GM12875 (cell line): ENCODE results near the gene RERGL.
"Not testable (repeated sequence)": the region's sequence is repeated elsewhere in the genome, so short reads cannot be mapped to it uniquely, and the experiment has no call there.

Experiments used
- H3K4me3 ChIP-seq: one replicate; pipeline ENCODE4 v1.5.1; 2011; ENCODE audit warnings: low read depth, low read length, control low read depth
- CTCF ChIP-seq: IDR thresholded peaks from 2 replicates; pipeline ENCODE4 v1.5.1; 2011; ENCODE audit warnings: low read depth, mild to moderate bottlenecking, control low read depth, inconsistent platforms, low read length, moderate library complexity, borderline replicate concordance; ENCODE audit not compliant: insufficient read depth

RERGL gene

DNA sequence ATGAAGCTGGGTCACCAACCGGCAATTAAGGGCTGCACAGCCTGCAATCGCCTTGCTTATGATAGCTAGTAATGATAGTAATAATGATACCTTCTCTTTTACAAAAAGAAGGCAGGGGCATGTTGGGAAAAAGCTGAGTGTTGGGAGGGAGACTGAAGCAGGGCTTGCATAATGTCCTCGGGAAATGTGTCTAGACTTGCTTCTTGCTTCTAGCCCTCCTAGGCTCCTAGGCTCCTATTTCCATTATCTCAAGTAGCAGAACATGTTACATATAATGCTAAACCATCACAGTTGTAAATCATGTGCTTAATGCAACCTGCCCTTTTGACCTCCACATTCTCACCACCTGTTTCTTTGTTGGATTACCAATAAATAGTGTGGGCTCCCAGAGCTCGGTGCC lies 18.7 kb downstream of the RERGL start:
- no peak for TF ChIP-seq CTCF

DNA sequence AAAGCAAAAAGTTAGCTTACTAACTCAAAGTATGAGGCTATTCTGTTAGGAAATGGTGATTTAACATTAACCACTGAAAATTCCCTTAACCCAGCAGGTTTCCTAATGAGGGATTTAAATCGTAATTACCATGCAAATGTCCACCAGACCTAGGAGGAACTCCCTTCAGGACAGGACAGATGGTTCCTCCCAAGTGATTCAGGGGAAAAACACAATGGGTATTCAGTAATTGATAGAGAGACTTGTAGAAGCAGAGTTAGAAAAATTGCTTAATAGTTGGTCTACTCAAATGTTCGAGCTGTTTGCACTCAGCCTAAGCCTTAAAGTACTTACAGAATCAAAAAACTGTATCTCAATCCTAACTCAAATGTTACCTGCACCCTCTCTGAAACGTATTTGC lies 21.6 kb downstream of the RERGL start:
- no peak for TF ChIP-seq CTCF
- no peak overlapping the region for H3K4me3 ChIP-seq

More for the DNA sequence above, 18.7 kb downstream of the RERGL start:
- H3K4me3 ChIP-seq = no peak overlapping the region

DNA sequence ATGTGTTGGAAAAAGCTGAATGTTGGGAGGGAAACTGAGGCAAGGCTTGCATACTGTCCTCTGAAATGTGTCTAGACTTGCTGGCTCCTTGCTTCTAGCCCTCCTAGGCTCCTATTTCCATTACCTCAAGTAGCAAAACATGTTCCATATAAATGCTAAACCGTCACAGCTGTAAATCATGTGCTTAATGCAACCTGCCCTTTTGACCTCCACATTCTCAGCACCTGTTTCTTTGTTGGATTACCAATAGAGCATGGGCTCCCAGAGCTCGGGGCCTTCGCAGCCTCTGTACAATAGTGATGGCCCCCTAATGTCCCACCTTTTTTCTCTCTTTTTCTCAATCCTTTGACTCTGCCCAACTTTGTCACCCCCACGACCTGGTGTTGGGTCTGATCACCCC lies 23.3 kb downstream of the RERGL start:
- TF ChIP-seq CTCF = no peak

DNA sequence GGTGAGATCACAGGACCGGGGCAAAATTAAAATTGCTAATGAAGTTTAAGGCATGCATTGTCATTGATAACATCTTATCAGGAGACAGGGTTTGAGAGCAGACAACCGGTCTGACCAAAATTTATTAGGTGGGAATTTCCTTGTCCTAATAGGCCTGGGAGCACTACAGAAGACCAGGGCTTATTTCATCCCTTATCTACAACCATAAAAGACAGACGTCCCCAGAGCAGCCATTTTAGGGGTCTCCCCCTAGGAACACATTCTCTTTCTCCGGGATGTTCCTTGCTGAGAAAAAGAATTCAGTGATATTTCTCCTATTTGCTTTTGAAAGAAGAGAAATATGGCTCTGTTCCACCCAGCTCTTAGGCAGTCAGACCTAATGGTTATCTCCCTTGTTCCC lies 27.1 kb downstream of the RERGL start:
- not testable (repeated sequence) for H3K4me3 ChIP-seq

More for the DNA sequence above, 23.3 kb downstream of the RERGL start:
- H3K4me3 ChIP-seq = no peak overlapping the region

DNA sequence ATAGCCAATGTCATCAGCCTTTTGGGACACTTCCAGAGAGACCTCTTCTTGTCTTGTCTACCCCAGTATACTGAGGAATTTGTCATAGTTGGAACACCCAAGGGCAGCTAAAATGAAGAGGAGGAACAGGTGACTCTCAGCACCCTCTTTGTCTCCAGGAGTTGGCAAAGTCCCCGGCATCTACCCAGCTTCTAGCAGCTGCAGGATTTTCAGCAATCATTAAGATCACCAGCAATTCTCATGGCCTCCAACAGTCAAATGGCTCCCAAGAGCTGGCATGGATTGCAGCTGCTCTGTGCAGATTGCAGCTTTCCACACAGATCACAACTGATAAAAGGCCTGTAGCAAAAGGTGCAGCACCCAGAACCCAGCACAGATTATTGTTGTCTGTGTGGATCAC lies 32.9 kb downstream of the RERGL start:
- TF ChIP-seq CTCF = no peak
- no peak overlapping the region for H3K4me3 ChIP-seq

GRCh38 chr12:18054925-18055619 lies 34.9 kb downstream of the RERGL start:
- no peak for TF ChIP-seq CTCF
- no peak overlapping the region for H3K4me3 ChIP-seq

DNA sequence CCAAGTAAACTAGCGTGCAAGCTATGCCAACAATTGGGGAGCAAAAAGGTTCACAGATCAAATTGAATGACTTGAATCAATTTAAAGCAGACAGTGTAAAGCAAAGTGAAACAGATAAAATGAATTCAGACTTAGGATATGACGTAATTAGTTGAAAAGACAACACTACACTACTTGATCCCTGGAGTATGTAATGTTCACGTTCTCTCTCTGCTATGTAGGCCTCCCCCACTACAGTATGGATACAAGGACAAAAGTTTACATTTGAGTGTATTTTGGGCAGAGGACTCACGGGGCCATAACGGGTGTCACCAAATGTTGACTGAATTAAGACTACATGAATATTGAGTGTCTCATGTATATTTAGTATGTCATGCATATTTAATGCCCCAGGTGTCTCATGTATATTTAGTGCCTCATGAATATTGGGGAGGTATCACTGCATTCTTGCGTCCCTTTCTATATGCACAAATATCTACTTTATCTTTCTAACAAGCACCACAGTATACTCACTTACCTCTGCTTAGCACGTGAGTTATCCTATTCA lies 44.5 kb downstream of the RERGL start:
- H3K4me3 ChIP-seq = no peak overlapping the region
- no peak for TF ChIP-seq CTCF

- not testable (repeated sequence) for H3K4me3 ChIP-seq
These were observed 49.8 kb downstream of the RERGL start for GRCh38 chr12:18040060-18040742.
